Gastroesophageal sphincter (tissue), 3 donors: ENCODE data around the gene TUBA1A.

Source experiments
- POLR2AphosphoS5 ChIP-seq: sonication (generic); formaldehyde crosslinking; IDR thresholded peaks from one replicate; pipeline ENCODE4 v1.6.1; 2017; ENCODE audit warnings: antibody characterized with exemption
- TF ChIP-seq, protein P1 (sequence below), 4 experiments: fragments of 200-600 bp in 2 of 4; fragments of 450-650 bp in 2 of 4; sonication (generic) in 1 of 4; IDR thresholded peaks; one replicate each; pipeline ENCODE4 v1.5.1; 2017 to 2019; ENCODE audit warnings: antibody characterized with exemption in 4 of 4, mild to moderate bottlenecking in 2 of 4, moderate library complexity in 2 of 4

DNA sequence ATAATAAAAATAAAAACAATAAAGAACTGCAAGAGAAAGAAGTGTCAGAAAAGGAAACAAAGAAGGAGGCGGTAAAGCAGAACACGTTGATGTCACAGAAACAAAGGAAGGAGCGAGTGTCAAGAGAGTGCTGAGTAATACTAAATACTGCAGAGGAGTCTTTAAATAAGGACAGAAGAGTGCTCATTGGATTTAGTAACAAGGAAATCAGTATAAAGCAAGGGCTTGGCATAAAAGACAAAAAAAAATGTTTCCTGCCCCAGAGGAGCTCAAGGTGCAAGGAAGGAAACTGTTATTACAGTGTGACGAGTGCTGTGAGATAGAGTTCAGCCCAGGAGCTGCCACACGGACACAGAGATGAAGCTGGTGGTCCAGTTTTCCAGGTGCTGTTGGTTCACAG is 8.4 kb upstream of the TUBA1A start:
- TF ChIP-seq, protein P1, sequence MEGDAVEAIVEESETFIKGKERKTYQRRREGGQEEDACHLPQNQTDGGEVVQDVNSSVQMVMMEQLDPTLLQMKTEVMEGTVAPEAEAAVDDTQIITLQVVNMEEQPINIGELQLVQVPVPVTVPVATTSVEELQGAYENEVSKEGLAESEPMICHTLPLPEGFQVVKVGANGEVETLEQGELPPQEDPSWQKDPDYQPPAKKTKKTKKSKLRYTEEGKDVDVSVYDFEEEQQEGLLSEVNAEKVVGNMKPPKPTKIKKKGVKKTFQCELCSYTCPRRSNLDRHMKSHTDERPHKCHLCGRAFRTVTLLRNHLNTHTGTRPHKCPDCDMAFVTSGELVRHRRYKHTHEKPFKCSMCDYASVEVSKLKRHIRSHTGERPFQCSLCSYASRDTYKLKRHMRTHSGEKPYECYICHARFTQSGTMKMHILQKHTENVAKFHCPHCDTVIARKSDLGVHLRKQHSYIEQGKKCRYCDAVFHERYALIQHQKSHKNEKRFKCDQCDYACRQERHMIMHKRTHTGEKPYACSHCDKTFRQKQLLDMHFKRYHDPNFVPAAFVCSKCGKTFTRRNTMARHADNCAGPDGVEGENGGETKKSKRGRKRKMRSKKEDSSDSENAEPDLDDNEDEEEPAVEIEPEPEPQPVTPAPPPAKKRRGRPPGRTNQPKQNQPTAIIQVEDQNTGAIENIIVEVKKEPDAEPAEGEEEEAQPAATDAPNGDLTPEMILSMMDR (IDR thresholded peaks at IDR 0.05): no peak
- no peak for TF ChIP-seq POLR2AphosphoS5
